Astrocyte (in vitro differentiated cells and primary cell): ENCODE results near the gene TIMM29. TPM values are rescaled to one million over a fixed set of nuclear protein-coding genes. Genes with fewer than 3 reads are reported as not detected.
"Not testable (repeated sequence)": the region's sequence is repeated elsewhere in the genome, so short reads cannot be mapped to it uniquely, and the experiment has no call there.

Experiments used
- DNase-seq: peaks from one replicate; pipeline ENCODE4 v3.0.0-alpha.2; 2010; ENCODE audit warnings: low read depth
- FAIRE-seq: peaks from 2 replicates; lab custom pipeline; 2011; peaks lifted over from hg19 to GRCh38; lab: Jason Lieb, UNC
- H2AFZ ChIP-seq: 2 replicates; pipeline ENCODE4 v1.6.0; 2012; ENCODE audit warnings: low read depth, low read length, inconsistent platforms
- H3K27ac ChIP-seq: 2 replicates; pipeline ENCODE4 v1.5.1; 2011; ENCODE audit warnings: low read depth, low read length, inconsistent platforms
- H3K27me3 ChIP-seq: 2 replicates; pipeline ENCODE4 v1.6.0; 2011; ENCODE audit warnings: low read length, inconsistent platforms; ENCODE audit not compliant: insufficient read depth
- H3K36me3 ChIP-seq: 2 replicates; pipeline ENCODE4 v1.5.1; 2011; ENCODE audit warnings: low read length, inconsistent platforms; ENCODE audit not compliant: insufficient read depth
- H3K4me1 ChIP-seq: 2 replicates; pipeline ENCODE4 v1.5.1; 2011; ENCODE audit warnings: low read length, inconsistent platforms; ENCODE audit not compliant: insufficient read depth
- H3K4me2 ChIP-seq: 2 replicates; pipeline ENCODE4 v1.6.0; 2012; ENCODE audit warnings: low read length, inconsistent platforms
- H3K4me3 ChIP-seq: 2 replicates; pipeline ENCODE4 v1.5.1; 2011; ENCODE audit warnings: low read depth, mild to moderate bottlenecking, low read length, inconsistent platforms; ENCODE audit not compliant: insufficient read depth
- H3K79me2 ChIP-seq: 2 replicates; pipeline ENCODE4 v1.6.0; 2012; ENCODE audit warnings: mild to moderate bottlenecking, low read length, inconsistent platforms; ENCODE audit not compliant: insufficient read depth
- H3K9ac ChIP-seq: 2 replicates; pipeline ENCODE4 v1.6.0; 2012; ENCODE audit warnings: mild to moderate bottlenecking, low read length, inconsistent platforms
- H3K9me3 ChIP-seq: 2 replicates; pipeline ENCODE4 v1.5.1; 2012; ENCODE audit warnings: low read depth, mild to moderate bottlenecking, low read length, inconsistent platforms; ENCODE audit not compliant: insufficient read depth
- H4K20me1 ChIP-seq: 2 replicates; pipeline ENCODE4 v1.6.0; 2012; ENCODE audit warnings: low read length, inconsistent platforms; ENCODE audit not compliant: insufficient read depth
- H3K27ac Mint-ChIP-seq: one replicate; pipeline ENCODE4 v1.8.0; 2021; ENCODE audit warnings: mild to moderate bottlenecking, mixed read lengths; ENCODE audit not compliant: unreplicated experiment
- H3K27me3 Mint-ChIP-seq: one replicate; pipeline ENCODE4 v1.8.0; 2021; ENCODE audit warnings: low read depth, mixed read lengths; ENCODE audit not compliant: unreplicated experiment
- H3K36me3 Mint-ChIP-seq: one replicate; pipeline ENCODE4 v1.8.0; 2021; ENCODE audit warnings: low read depth, mixed read lengths; ENCODE audit not compliant: unreplicated experiment
- H3K4me1 Mint-ChIP-seq: one replicate; pipeline ENCODE4 v1.8.0; 2021; ENCODE audit warnings: low read depth, mixed read lengths; ENCODE audit not compliant: unreplicated experiment
- H3K4me3 Mint-ChIP-seq: one replicate; pipeline ENCODE4 v1.8.0; 2021; ENCODE audit warnings: mild to moderate bottlenecking, moderate library complexity, mixed read lengths; ENCODE audit not compliant: unreplicated experiment
- H3K9me3 Mint-ChIP-seq: one replicate; pipeline ENCODE4 v1.8.0; 2021; ENCODE audit warnings: mild to moderate bottlenecking, mixed read lengths; ENCODE audit not compliant: unreplicated experiment
- EZH2 ChIP-seq: IDR thresholded peaks from 2 replicates; pipeline ENCODE4 v1.6.1; 2012; ENCODE audit warnings: mild to moderate bottlenecking, low read length, inconsistent platforms; ENCODE audit not compliant: insufficient read depth
- total RNA-seq: library from RNA; stranded (reverse); gene quantifications from 2 replicates; pipeline ENCODE4 v1.2.1, GENCODE V29; 2021
- TF ChIP-seq, protein P1 (sequence below): IDR thresholded peaks from 2 replicates; pipeline ENCODE4 v1.5.1; 2011; ENCODE audit warnings: low read depth, mild to moderate bottlenecking, inconsistent platforms, low read length, moderate library complexity; ENCODE audit not compliant: insufficient read depth

Gene TIMM29
- total RNA-seq, 1 donor from 2014 or later, result 28.9 TPM

- not testable (repeated sequence) for H2AFZ ChIP-seq, H3K36me3 Mint-ChIP-seq, FAIRE-seq, H3K27ac ChIP-seq, H3K27me3 ChIP-seq, H3K9me3 ChIP-seq, H3K4me3 ChIP-seq, H3K9me3 Mint-ChIP-seq, H3K36me3 ChIP-seq, H3K4me1 Mint-ChIP-seq, DNase-seq, H3K27me3 Mint-ChIP-seq
- Histone ChIP-seq H3K4me1 (peaks cover 13% of the 10 kb centered on the region), H3K4me2 (peak overlapping the region; percentile 90), H4K20me1 (peaks cover 29% of the 10 kb centered on the region), H3K79me2 (peaks cover 41% of the 10 kb centered on the region), H3K9ac (peak overlapping the region; percentile 98)
- Mint-ChIP-seq H3K4me3 (peak overlapping the region; percentile 87), H3K27ac (peak overlapping the region; percentile 92)
Measured at GRCh38 chr19:10959277-10959968, 30.8 kb downstream of the TIMM29 start.

- H3K27me3 Mint-ChIP-seq, result no peaks in the 10 kb centered on the region
- TF ChIP-seq, protein P1, sequence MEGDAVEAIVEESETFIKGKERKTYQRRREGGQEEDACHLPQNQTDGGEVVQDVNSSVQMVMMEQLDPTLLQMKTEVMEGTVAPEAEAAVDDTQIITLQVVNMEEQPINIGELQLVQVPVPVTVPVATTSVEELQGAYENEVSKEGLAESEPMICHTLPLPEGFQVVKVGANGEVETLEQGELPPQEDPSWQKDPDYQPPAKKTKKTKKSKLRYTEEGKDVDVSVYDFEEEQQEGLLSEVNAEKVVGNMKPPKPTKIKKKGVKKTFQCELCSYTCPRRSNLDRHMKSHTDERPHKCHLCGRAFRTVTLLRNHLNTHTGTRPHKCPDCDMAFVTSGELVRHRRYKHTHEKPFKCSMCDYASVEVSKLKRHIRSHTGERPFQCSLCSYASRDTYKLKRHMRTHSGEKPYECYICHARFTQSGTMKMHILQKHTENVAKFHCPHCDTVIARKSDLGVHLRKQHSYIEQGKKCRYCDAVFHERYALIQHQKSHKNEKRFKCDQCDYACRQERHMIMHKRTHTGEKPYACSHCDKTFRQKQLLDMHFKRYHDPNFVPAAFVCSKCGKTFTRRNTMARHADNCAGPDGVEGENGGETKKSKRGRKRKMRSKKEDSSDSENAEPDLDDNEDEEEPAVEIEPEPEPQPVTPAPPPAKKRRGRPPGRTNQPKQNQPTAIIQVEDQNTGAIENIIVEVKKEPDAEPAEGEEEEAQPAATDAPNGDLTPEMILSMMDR, result no peak
- TF ChIP-seq EZH2, result no peak
Measured at GRCh38 chr19:10960314-10961072, 31.9 kb downstream of the TIMM29 start, which contains the start of gene SMARCA4. TSS of gene SMARCA4 (plus strand) at chr19:10961030. CDS start at chr19:10984152, 23,122 bp downstream.

GRCh38 chr19:10961073-10961860 lies 32.7 kb downstream of the TIMM29 start:
- Histone ChIP-seq H2AFZ (peak overlapping the region; percentile 69), H3K27ac (peak overlapping the region; percentile 56), H3K9me3 (no peaks in the 10 kb centered on the region), H3K4me3 (peak overlapping the region; percentile 99), H3K36me3 (no peaks in the 10 kb centered on the region), H3K79me2 (peaks cover 60% of the 10 kb centered on the region), H3K4me2 (peak overlapping the region; percentile 97), H3K27me3 (no peaks in the 10 kb centered on the region), H3K9ac (peak overlapping the region; percentile 98), H4K20me1 (peaks cover 47% of the 10 kb centered on the region), H3K4me1 (peaks cover 13% of the 10 kb centered on the region)
- DNase-seq, result no peak
- peaks cover 10% of the 10 kb centered on the region for H3K4me1 Mint-ChIP-seq
- TF ChIP-seq, protein P1, result no peak
- no peak for TF ChIP-seq EZH2
- H3K36me3 Mint-ChIP-seq, result peaks cover 2% of the 10 kb centered on the region
- peak overlapping the region; percentile 97 for H3K27ac Mint-ChIP-seq
- H3K9me3 Mint-ChIP-seq, result no peaks in the 10 kb centered on the region
- peak overlapping the region; percentile 97 for H3K4me3 Mint-ChIP-seq
- FAIRE-seq, result no peak
- no peaks in the 10 kb centered on the region for H3K27me3 Mint-ChIP-seq

More at GRCh38 chr19:10960314-10961072, 31.9 kb downstream of the TIMM29 start, which contains the start of gene SMARCA4:
- H3K4me3 Mint-ChIP-seq, result peak within 1 kb of the TSS; percentile 97
- H2AFZ ChIP-seq, result peak within 1 kb of the TSS; percentile 91
- H3K9me3 ChIP-seq, result no peaks in the 10 kb centered on the region
- peaks cover 13% of the 10 kb centered on the region for H3K4me1 ChIP-seq
- no peaks in the 10 kb centered on the region for H3K9me3 Mint-ChIP-seq
- H3K79me2 ChIP-seq, result peaks cover 52% of the 10 kb centered on the region
- peak within 1 kb of the TSS; percentile 98 for H3K9ac ChIP-seq
- peak within 1 kb of the TSS; percentile 97 for H3K27ac Mint-ChIP-seq
- H3K27me3 ChIP-seq, result no peaks in the 10 kb centered on the region
- DNase-seq (peak; percentile 85), FAIRE-seq (no peak)
- peak within 1 kb of the TSS; percentile 92 for H3K27ac ChIP-seq
- no peaks in the 10 kb centered on the region for H3K36me3 ChIP-seq
- H3K36me3 Mint-ChIP-seq, result peaks cover 2% of the 10 kb centered on the region
- peaks cover 39% of the 10 kb centered on the region for H4K20me1 ChIP-seq
- peak within 1 kb of the TSS; percentile 97 for H3K4me2 ChIP-seq
- peaks cover 10% of the 10 kb centered on the region for H3K4me1 Mint-ChIP-seq
- H3K4me3 ChIP-seq, result peak within 1 kb of the TSS; percentile 99
